ENCODE measurements around the gene TNIK.

DNA sequence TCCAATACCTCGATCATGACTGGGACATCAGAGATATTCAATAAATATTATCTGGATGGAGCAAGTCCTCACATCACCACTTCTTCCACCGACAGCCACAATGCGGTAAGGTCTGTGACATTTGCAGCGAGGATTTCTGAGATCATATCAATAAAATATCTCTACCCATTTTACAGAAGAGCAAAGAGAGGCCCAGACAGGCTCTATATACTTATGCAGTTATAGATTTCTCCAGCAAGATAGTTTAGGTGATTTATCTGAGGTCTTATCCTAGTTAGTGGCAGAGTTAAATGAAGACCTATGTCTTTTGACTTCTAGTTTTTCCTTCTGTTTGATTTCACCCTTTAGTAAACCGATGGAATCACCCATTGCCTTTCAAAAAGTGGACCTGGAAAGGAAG, 81.6 kb downstream of the TNIK start:
- TF ChIP-seq, protein P1, sequence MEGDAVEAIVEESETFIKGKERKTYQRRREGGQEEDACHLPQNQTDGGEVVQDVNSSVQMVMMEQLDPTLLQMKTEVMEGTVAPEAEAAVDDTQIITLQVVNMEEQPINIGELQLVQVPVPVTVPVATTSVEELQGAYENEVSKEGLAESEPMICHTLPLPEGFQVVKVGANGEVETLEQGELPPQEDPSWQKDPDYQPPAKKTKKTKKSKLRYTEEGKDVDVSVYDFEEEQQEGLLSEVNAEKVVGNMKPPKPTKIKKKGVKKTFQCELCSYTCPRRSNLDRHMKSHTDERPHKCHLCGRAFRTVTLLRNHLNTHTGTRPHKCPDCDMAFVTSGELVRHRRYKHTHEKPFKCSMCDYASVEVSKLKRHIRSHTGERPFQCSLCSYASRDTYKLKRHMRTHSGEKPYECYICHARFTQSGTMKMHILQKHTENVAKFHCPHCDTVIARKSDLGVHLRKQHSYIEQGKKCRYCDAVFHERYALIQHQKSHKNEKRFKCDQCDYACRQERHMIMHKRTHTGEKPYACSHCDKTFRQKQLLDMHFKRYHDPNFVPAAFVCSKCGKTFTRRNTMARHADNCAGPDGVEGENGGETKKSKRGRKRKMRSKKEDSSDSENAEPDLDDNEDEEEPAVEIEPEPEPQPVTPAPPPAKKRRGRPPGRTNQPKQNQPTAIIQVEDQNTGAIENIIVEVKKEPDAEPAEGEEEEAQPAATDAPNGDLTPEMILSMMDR (conservative IDR thresholded peaks at IDR 0.05) = no peak
- no peak for TF ChIP-seq ZFX (IDR thresholded peaks at IDR 0.05)
